ENCODE data around the gene XPC.

The XPC gene

GRCh38 chr3:14208168-14208567 is 29.8 kb upstream of the XPC start:
- no peak for DNase-seq (ENCODE audit: low read depth)

GRCh38 chr3:14206548-14207177 is 28.3 kb upstream of the XPC start:
- no peak for DNase-seq (ENCODE audit: low read depth)

GRCh38 chr3:14204515-14205284 is 26.3 kb upstream of the XPC start:
- no peak for DNase-seq (ENCODE audit: low read depth)

- DNase-seq (ENCODE audit: low read depth) = peak; percentile 77
Measured at GRCh38 chr3:14203521-14204079, 25.2 kb upstream of the XPC start.

- no peak for DNase-seq (ENCODE audit: low read depth)
Measured at GRCh38 chr3:14202874-14203520, 24.6 kb upstream of the XPC start.

- peak; percentile 62 for DNase-seq (ENCODE audit: low read depth)
Measured at GRCh38 chr3:14201940-14202684, 23.7 kb upstream of the XPC start.

GRCh38 chr3:14200841-14201240 is 22.4 kb upstream of the XPC start:
- no peak for DNase-seq (ENCODE audit: low read depth)

GRCh38 chr3:14200276-14200675 is 21.9 kb upstream of the XPC start:
- DNase-seq (ENCODE audit: low read depth) = no peak

GRCh38 chr3:14199641-14200040 is 21.2 kb upstream of the XPC start:
- DNase-seq (ENCODE audit: low read depth) = no peak

GRCh38 chr3:14194865-14195264 is 16.5 kb upstream of the XPC start:
- DNase-seq (ENCODE audit: low read depth) = no peak

- no peak for DNase-seq (ENCODE audit: low read depth)
Measured at GRCh38 chr3:14188041-14188754, 9.8 kb upstream of the XPC start.

GRCh38 chr3:14186854-14187458 is 8.6 kb upstream of the XPC start:
- DNase-seq (ENCODE audit: low read depth) = no peak

- DNase-seq (ENCODE audit: low read depth) = no peak
Measured at GRCh38 chr3:14183015-14183577, 4.7 kb upstream of the XPC start.

GRCh38 chr3:14181253-14181652 is 2.9 kb upstream of the XPC start:
- DNase-seq (ENCODE audit: low read depth) = no peak

- no peak for DNase-seq (ENCODE audit: low read depth)
Measured at GRCh38 chr3:14179795-14180194, 1.4 kb upstream of the XPC start.

GRCh38 chr3:14179114-14179465 is 689 bp upstream of the XPC start:
- no peak for DNase-seq (ENCODE audit: low read depth)

- DNase-seq (ENCODE audit: low read depth) = no peak
Measured at GRCh38 chr3:14177580-14178246, 688 bp downstream of the XPC start.

GRCh38 chr3:14175383-14176037 is 2.9 kb downstream of the XPC start:
- DNase-seq (ENCODE audit: low read depth) = no peak

GRCh38 chr3:14174483-14174882 is 3.9 kb downstream of the XPC start:
- no peak for DNase-seq (ENCODE audit: low read depth)

GRCh38 chr3:14172496-14172895 is 5.9 kb downstream of the XPC start:
- no peak for DNase-seq (ENCODE audit: low read depth)
